IMR-90 (cell line): ENCODE data around the gene DENND6A. TPM values are rescaled to one million over a fixed set of nuclear protein-coding genes. Genes with fewer than 3 reads are reported as not detected.

ENCODE experiments used
- ATAC-seq: fragments of 200-7000 bp; cut with Tn5 transposase; 2 replicates; pipeline ENCODE4 v1.9.1; 2020; ENCODE audit warnings: low read depth, mild to moderate bottlenecking, moderate library complexity
- BruUV-seq: library from RNA; stranded (reverse); fragments of 400-500 nt; replicated peaks from 2 replicates; lab custom pipeline; 2021; lab: Mats Ljungman, UMichigan
- CTCF ChIA-PET: fragments of 300-600 bp; formaldehyde crosslinking; extraction: SDS; loops from one replicate; lab custom pipeline; 2021; ENCODE audit warnings: antibody characterized with exemption; lab: Yijun Ruan, JAX
- POLR2A ChIA-PET: fragments of 300-600 bp; sonication (Branson Sonifier 250); formaldehyde crosslinking; loops from one replicate; lab custom pipeline; 2022; ENCODE audit warnings: antibody characterized with exemption; ENCODE audit not compliant: unreplicated experiment; lab: Charles Lee
- DNase-seq: peaks from one replicate; pipeline ENCODE4 v3.0.0; 2013
- H2AFZ ChIP-seq: replicated peaks from 2 replicates; pipeline ENCODE3; 2013; ENCODE audit warnings: low read length, mild to moderate bottlenecking; ENCODE audit not compliant: poor library complexity
- H2AK5ac ChIP-seq: 2 replicates; pipeline ENCODE4 v1.6.1; 2013; ENCODE audit warnings: low read depth, low read length, inconsistent platforms
- H2AK9ac ChIP-seq: replicated peaks from 2 replicates; pipeline ENCODE3; 2013; ENCODE audit warnings: mild to moderate bottlenecking, low read depth, low read length, moderate library complexity; ENCODE audit not compliant: poor library complexity
- H2BK120ac ChIP-seq: 2 replicates; pipeline ENCODE4 v1.6.1; 2013; ENCODE audit warnings: low read depth, low read length, inconsistent platforms
- H2BK15ac ChIP-seq: 3 replicates; pipeline ENCODE4 v1.6.1; 2013; ENCODE audit warnings: low read depth, low read length, inconsistent platforms
- H2BK20ac ChIP-seq: 2 replicates; pipeline ENCODE4 v1.6.1; 2013; ENCODE audit warnings: low read depth, mild to moderate bottlenecking, inconsistent platforms, low read length, moderate library complexity
- H2BK5ac ChIP-seq: 2 replicates; pipeline ENCODE4 v1.6.1; 2013; ENCODE audit warnings: mild to moderate bottlenecking, low read depth, low read length, inconsistent platforms; ENCODE audit not compliant: poor library complexity, severe bottlenecking
- H3K14ac ChIP-seq: replicated peaks from 2 replicates; pipeline ENCODE4 v1.6.1; 2013; ENCODE audit warnings: low read depth, low read length, inconsistent platforms
- H3K18ac ChIP-seq: 2 replicates; pipeline ENCODE4 v1.6.1; 2013; ENCODE audit warnings: low read depth, low read length, control low read depth
- H3K23ac ChIP-seq: 2 replicates; pipeline ENCODE4 v1.6.1; 2013; ENCODE audit warnings: low read depth, low read length, inconsistent platforms
- H3K27ac ChIP-seq: 2 replicates; pipeline ENCODE4 v1.5.1; 2013; ENCODE audit warnings: mild to moderate bottlenecking, control low read depth, low read length; ENCODE audit not compliant: insufficient read depth
- H3K27me3 ChIP-seq: 2 replicates; pipeline ENCODE4 v1.6.1; 2013; ENCODE audit warnings: low read length; ENCODE audit not compliant: control insufficient read depth, insufficient read depth
- H3K36me3 ChIP-seq: 2 replicates; pipeline ENCODE4 v1.6.1; 2013; ENCODE audit warnings: low read length, mixed read lengths; ENCODE audit not compliant: control insufficient read depth, insufficient read depth
- H3K4ac ChIP-seq: 2 replicates; pipeline ENCODE4 v1.6.1; 2013; ENCODE audit warnings: low read depth, low read length, inconsistent platforms
- H3K4me1 ChIP-seq: 2 replicates; pipeline ENCODE4 v1.6.1; 2013; ENCODE audit warnings: low read length, mixed read lengths; ENCODE audit not compliant: control insufficient read depth, insufficient read depth
- H3K4me2 ChIP-seq: 2 replicates; pipeline ENCODE4 v1.6.1; 2013; ENCODE audit warnings: low read depth, mild to moderate bottlenecking, control low read depth, low read length, moderate library complexity
- H3K4me3 ChIP-seq: 2 replicates; pipeline ENCODE4 v1.5.1; 2013; ENCODE audit warnings: low read depth, mild to moderate bottlenecking, control low read depth, low read length, moderate library complexity; ENCODE audit not compliant: insufficient read depth
- H3K56ac ChIP-seq: 2 replicates; pipeline ENCODE4 v1.6.1; 2013; ENCODE audit warnings: low read length, inconsistent platforms; ENCODE audit not compliant: insufficient read depth; ENCODE audit errors: extremely low read depth
- H3K79me1 ChIP-seq, 2 experiments: 2 replicates each; pipeline ENCODE4 v1.6.1; 2013; ENCODE audit warnings: low read length in 2 of 2, inconsistent platforms in 1 of 2, low read depth in 1 of 2
- H3K9ac ChIP-seq: 2 replicates; pipeline ENCODE4 v1.6.1; 2013; ENCODE audit warnings: low read depth, low read length, control low read depth
- H3K9me1 ChIP-seq: 2 replicates; pipeline ENCODE4 v1.6.1; 2013; ENCODE audit warnings: low read length, inconsistent platforms; ENCODE audit not compliant: insufficient read depth
- H3K9me3 ChIP-seq: 2 replicates; pipeline ENCODE4 v1.6.1; 2013; ENCODE audit warnings: low read length; ENCODE audit not compliant: control insufficient read depth, insufficient read depth
- H4K20me1 ChIP-seq: 2 replicates; pipeline ENCODE4 v1.6.1; 2013; ENCODE audit warnings: low read length, inconsistent platforms; ENCODE audit not compliant: insufficient read depth
- H4K5ac ChIP-seq: 2 replicates; pipeline ENCODE4 v1.6.1; 2013; ENCODE audit warnings: mild to moderate bottlenecking, low read depth, low read length, control low read depth
- H4K8ac ChIP-seq, 2 experiments: 2 replicates each; pipeline ENCODE4 v1.6.1; 2013; ENCODE audit warnings: low read depth in 2 of 2, low read length in 2 of 2, control low read depth in 1 of 2, inconsistent platforms in 1 of 2
- H4K91ac ChIP-seq: 2 replicates; pipeline ENCODE4 v1.6.1; 2013; ENCODE audit warnings: low read depth, low read length, inconsistent platforms; ENCODE audit not compliant: insufficient read depth
- BHLHE40 ChIP-seq: fragments of 150-350 bp; IDR thresholded peaks from 2 replicates; pipeline ENCODE4 v1.6.1; 2016; ENCODE audit warnings: mild to moderate bottlenecking, low read depth, low read length
- CTCF ChIP-seq: conservative IDR thresholded peaks from 2 replicates; pipeline ENCODE4 v1.5.1; 2012; ENCODE audit warnings: mild to moderate bottlenecking, low read depth, low read length, improper control_type of control experiment
- FOS ChIP-seq: fragments of 150-350 bp; IDR thresholded peaks from 2 replicates; pipeline ENCODE4 v1.6.1; 2016; ENCODE audit warnings: low read depth, low read length
- MAFK ChIP-seq: IDR thresholded peaks from 2 replicates; pipeline ENCODE4 v1.6.1; 2012; ENCODE audit warnings: low read depth, low read length, improper control_type of control experiment
- RCOR1 ChIP-seq: IDR thresholded peaks from 2 replicates; pipeline ENCODE4 v1.6.1; 2012; ENCODE audit warnings: mild to moderate bottlenecking, low read length, improper control_type of control experiment; ENCODE audit not compliant: insufficient replicate concordance
- RFX5 ChIP-seq: IDR thresholded peaks from 2 replicates; pipeline ENCODE4 v1.8.0; 2012; ENCODE audit warnings: low read depth, mild to moderate bottlenecking, low read length, moderate library complexity
- SMC3 ChIP-seq: fragments of 150-350 bp; IDR thresholded peaks from 2 replicates; pipeline ENCODE4 v1.6.1; 2016; ENCODE audit warnings: low read depth, mild to moderate bottlenecking, antibody characterized with exemption, low read length, moderate library complexity
- WGBS, 2 experiments: methylation state at CpG; one replicate each; pipeline versions ENCODE4 v1.1.5 to v1.1.7; 2013; ENCODE audit warnings: missing lambda C conversion rate in 2 of 2; ENCODE audit not compliant: insufficient read length in 1 of 2; ENCODE audit errors: extremely low coverage in 2 of 2; 5-methylcytosine and 5-hydroxymethylcytosine counted together
- dilution Hi-C: fragments of 300-500 bp; cut with HindIII; formaldehyde crosslinking; loops from one replicate; pipeline ENCODE4 v1.14.3; 2018; ENCODE audit warnings: low sequenced_read_pairs; ENCODE audit not compliant: unreplicated experiment
- in situ Hi-C: fragments of 300-500 bp; cut with MboI; formaldehyde crosslinking; loops from 3 replicates; pipeline ENCODE4 v1.14.3; 2019; ENCODE audit warnings: low sequenced_read_pairs, inconsistent platforms, mixed read lengths
- intact Hi-C: fragments of 100-400 bp; cut with micrococcal nuclease; formaldehyde crosslinking; loops from 2 replicates; pipeline ENCODE4 v1.10.0; 2022
- polyA plus RNA-seq, 3 experiments: library from polyadenylated mRNA; depleted of rRNA; stranded (reverse); fragments of >200 nt; gene quantifications; 2 replicates each; pipeline ENCODE4 v1.2.3, GENCODE V29; 2012; ENCODE audit warnings: low replicate concordance in 1 of 3
- total RNA-seq: library from RNA; depleted of rRNA; stranded (reverse); fragments of >200 nt; gene quantifications from 2 replicates; pipeline ENCODE4 v1.2.3, GENCODE V29; 2012

Gene DENND6A
- total and polyA plus RNA-seq, 2 of the 4 experiments (the other 2 are of a cell fraction) = 3.8 to 9.0 TPM

DNA sequence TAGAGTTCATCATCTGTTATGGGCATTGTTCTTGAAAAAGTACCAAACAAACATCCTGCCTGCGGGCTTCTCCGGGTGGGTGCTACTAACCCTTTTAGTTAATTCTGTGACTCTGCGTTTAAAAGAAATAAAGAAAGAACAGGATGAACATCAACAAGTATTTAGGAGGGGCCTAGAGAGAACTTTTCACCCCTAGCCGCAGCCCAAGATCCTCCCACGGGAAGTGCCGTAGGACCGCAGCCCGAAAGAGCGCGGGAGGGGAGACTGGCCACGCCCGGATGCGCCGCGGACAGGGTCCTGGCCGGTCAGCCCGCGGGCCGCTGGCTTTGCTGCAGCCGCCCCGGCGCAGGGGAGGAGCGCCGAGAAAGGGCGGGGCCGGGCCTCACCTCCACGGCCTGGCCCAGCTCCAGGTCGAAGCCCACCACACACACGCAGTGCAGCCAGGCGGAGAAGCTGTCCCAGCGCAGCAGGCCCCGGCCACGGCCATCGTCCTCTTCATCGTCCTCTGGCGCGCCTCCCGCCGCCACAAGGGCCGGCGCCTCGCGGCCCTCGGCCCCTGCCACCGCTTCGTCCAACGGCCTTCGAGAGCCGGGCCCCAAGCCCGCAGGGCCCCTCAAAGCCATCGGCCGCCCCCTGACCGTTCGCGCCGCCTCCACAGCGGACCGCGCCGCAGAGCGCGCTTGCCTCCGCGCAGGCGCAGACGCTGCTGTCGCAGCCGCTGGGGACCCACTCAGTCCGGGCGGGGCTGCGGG, at the start of gene DENND6A (continued):
- TF ChIP-seq CTCF (no peak), RCOR1 (no peak), RFX5 (no peak)

- H3K4me2 ChIP-seq = no peak overlapping the region
- no peaks in the 10 kb centered on the region; the same call in 1 of the 2 replicates for H3K9me1 ChIP-seq
- H4K20me1 ChIP-seq = no peaks in the 10 kb centered on the region
- no peak overlapping the region for H3K9ac ChIP-seq
- CTCF ChIA-PET = no interaction called here
- TF ChIP-seq SMC3 = no peak
- TF ChIP-seq BHLHE40 = no peak
- TF ChIP-seq RFX5 = no peak
- TF ChIP-seq RCOR1 = no peak
- TF ChIP-seq MAFK = no peak
- no peak for TF ChIP-seq FOS
- no peak for TF ChIP-seq CTCF
- H2BK5ac ChIP-seq = no peak overlapping the region
- H2AK5ac ChIP-seq = no peak overlapping the region
- H3K4me3 ChIP-seq = no peak overlapping the region
- H3K36me3 ChIP-seq = no peaks in the 10 kb centered on the region
- in situ Hi-C loops = no loop called here
- peaks cover 2% of the 10 kb centered on the region; the same call in 1 of the 2 replicates for H3K4me1 ChIP-seq
- H3K23ac ChIP-seq = no peak overlapping the region
- H2BK120ac ChIP-seq = no peak overlapping the region
- no TSS peak for BruUV-seq
- H2BK15ac ChIP-seq = no peak overlapping the region
- POLR2A ChIA-PET = no interaction called here
- no peak overlapping the region for H3K56ac ChIP-seq
- H3K79me1 ChIP-seq = no peaks in the 10 kb centered on the region
- H3K27me3 ChIP-seq = no peaks in the 10 kb centered on the region
- no peak overlapping the region for H3K27ac ChIP-seq
- no peak overlapping the region for H3K4ac ChIP-seq
- H2BK20ac ChIP-seq = no peak overlapping the region
- ATAC-seq (no peak), DNase-seq (no peak)
- H4K91ac ChIP-seq = no peak overlapping the region
- H4K8ac ChIP-seq = no peak overlapping the region
- no CpG with 5 or more reads among the region's 5 CpGs for WGBS, 2 experiments
- H2AK9ac ChIP-seq = no peak overlapping the region
- H3K9me3 ChIP-seq = no peaks in the 10 kb centered on the region
- H3K14ac ChIP-seq = no peak overlapping the region
- H3K18ac ChIP-seq = no peak overlapping the region
- dilution Hi-C loops = no loop called here
- intact Hi-C loops = no loop called here
- H2AFZ ChIP-seq = no peak overlapping the region
- no peak overlapping the region for H4K5ac ChIP-seq
Measured at GRCh38 chr3:57740027-57740426, 47.1 kb upstream of the DENND6A start.
